Neural crest cell (in vitro differentiated cells): Measurements from ENCODE around the gene PFAS. TPM values are rescaled to one million over a fixed set of nuclear protein-coding genes. Genes with fewer than 3 reads are reported as not detected.

Experiments used
- DNase-seq: peaks from one replicate; pipeline ENCODE4 v3.0.0; 2021; ENCODE audit warnings: low read depth, mixed read lengths, low spot score
- H3K27ac Mint-ChIP-seq: one replicate; pipeline ENCODE4 v1.8.0; 2021; ENCODE audit warnings: mild to moderate bottlenecking, mixed read lengths; ENCODE audit not compliant: unreplicated experiment
- H3K27me3 Mint-ChIP-seq: 2 replicates; pipeline ENCODE4 v1.8.0; 2021; ENCODE audit warnings: low read depth, mild to moderate bottlenecking, mixed read lengths
- H3K36me3 Mint-ChIP-seq: 2 replicates; pipeline ENCODE4 v1.8.0; 2021; ENCODE audit warnings: low read depth, mild to moderate bottlenecking, mixed read lengths
- H3K4me1 Mint-ChIP-seq: 2 replicates; pipeline ENCODE4 v1.8.0; 2021; ENCODE audit warnings: mixed read lengths
- H3K4me3 Mint-ChIP-seq: one replicate; pipeline ENCODE4 v1.8.0; 2021; ENCODE audit warnings: mild to moderate bottlenecking, mixed read lengths
- H3K9me3 Mint-ChIP-seq: 2 replicates; pipeline ENCODE4 v1.8.0; 2021; ENCODE audit warnings: mixed read lengths
- total RNA-seq: library from RNA; stranded (reverse); gene quantifications from 2 replicates; pipeline ENCODE4 v1.2.1, GENCODE V29; 2021
- TF ChIP-seq, protein P1 (sequence below): fragments of 200-600 bp; sonication (generic); conservative IDR thresholded peaks from 2 replicates; pipeline ENCODE4 v1.5.0; 2021; ENCODE audit warnings: antibody characterized with exemption, mild to moderate bottlenecking

The PFAS gene
- total RNA-seq, 1 donor from 2014 or later: 201 TPM

DNA sequence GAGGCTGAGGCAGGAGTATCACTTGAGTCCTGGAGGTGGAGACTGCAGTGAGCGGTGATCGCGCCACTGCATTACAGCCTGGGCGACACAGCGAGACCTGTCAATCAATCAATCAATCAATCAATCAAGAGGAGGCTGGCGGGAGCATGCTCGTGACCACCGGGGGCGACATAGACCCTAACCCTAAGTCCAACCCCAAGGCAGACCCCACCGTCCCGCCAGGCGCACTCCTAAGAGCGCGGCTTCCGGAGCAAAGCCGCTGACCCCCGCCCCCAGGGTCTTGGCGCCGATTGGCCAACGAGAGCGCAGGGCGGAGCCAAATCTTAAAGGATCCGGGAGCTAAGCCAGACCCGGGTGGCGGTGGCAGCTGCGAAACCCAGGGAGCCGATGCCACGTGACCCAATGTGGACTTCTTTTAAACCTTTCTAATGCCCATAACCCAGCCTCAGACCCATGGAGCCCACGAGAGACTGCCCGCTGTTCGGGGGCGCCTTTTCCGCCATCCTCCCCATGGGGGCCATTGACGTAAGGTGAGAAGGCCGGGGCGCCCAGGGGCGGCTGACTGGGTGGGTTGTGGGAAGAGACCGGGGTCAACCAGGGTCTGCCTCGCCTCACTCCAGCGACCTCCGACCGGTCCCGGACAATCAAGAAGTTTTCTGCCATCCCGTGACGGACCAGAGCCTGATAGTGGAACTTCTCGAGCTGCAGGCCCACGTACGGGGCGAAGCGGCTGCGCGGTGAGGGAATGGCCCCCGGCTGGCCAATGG, 39.4 kb downstream of the PFAS start, which contains the start of gene RANGRF:
TSS of gene RANGRF (plus strand) at position 335 of the 767 bp plus-strand sequence. CDS start at position 454, 119 bp downstream.
- no peaks in the 10 kb centered on the region for H3K27me3 Mint-ChIP-seq
- no peaks in the 10 kb centered on the region for H3K9me3 Mint-ChIP-seq
- TF ChIP-seq, protein P1, sequence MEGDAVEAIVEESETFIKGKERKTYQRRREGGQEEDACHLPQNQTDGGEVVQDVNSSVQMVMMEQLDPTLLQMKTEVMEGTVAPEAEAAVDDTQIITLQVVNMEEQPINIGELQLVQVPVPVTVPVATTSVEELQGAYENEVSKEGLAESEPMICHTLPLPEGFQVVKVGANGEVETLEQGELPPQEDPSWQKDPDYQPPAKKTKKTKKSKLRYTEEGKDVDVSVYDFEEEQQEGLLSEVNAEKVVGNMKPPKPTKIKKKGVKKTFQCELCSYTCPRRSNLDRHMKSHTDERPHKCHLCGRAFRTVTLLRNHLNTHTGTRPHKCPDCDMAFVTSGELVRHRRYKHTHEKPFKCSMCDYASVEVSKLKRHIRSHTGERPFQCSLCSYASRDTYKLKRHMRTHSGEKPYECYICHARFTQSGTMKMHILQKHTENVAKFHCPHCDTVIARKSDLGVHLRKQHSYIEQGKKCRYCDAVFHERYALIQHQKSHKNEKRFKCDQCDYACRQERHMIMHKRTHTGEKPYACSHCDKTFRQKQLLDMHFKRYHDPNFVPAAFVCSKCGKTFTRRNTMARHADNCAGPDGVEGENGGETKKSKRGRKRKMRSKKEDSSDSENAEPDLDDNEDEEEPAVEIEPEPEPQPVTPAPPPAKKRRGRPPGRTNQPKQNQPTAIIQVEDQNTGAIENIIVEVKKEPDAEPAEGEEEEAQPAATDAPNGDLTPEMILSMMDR: no peak
- peak within 1 kb of the TSS; percentile 98 for H3K27ac Mint-ChIP-seq
- peaks cover 46% of the 10 kb centered on the region for H3K4me1 Mint-ChIP-seq
- DNase-seq: peak; percentile 81
- peaks cover 3% of the 10 kb centered on the region for H3K36me3 Mint-ChIP-seq
- H3K4me3 Mint-ChIP-seq: peak within 1 kb of the TSS; percentile 99

DNA sequence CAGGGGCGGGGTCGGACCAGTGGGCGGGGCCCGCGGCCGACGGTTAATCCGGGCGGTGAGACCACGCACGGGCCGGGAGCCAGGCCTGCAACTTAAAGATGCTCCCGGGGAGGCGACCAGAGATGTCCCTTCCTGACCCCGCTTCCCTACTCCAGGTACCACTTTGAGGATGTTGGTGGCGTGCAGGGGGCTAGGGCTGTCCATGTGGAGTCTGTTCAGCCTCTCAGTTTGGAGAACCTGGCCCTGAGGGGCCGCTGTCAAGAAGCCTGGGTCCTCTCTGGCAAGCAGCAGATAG, 40.0 kb downstream of the PFAS start:
- Mint-ChIP-seq H3K27me3 (no peaks in the 10 kb centered on the region), H3K36me3 (peaks cover 3% of the 10 kb centered on the region), H3K4me3 (peak overlapping the region; percentile 99), H3K27ac (no peak overlapping the region), H3K9me3 (no peaks in the 10 kb centered on the region), H3K4me1 (peaks cover 46% of the 10 kb centered on the region)
- TF ChIP-seq, protein P1: no peak
- peak; percentile 75 for DNase-seq

DNA sequence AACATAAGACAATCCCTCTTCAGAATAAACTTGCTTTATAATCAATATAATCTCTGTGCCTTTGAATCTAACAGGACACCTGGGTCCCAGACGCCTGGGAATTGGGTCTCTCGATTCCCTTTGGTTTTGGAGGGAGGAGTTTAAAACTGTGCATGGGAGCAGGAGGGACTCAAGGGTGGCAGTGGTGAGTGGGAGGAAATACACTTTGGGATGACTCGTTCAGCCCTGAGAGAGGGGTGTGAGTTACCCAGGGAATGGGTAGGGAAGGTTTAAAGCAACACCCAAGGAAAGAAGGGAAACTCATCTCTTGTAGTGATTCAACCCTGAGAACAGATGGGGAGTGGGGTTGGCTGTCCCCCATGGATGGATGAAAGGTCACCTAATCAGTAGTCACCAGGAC, 41.0 kb downstream of the PFAS start:
- Mint-ChIP-seq H3K4me3 (peak overlapping the region; percentile 99), H3K9me3 (no peaks in the 10 kb centered on the region), H3K36me3 (peaks cover 3% of the 10 kb centered on the region), H3K27me3 (no peaks in the 10 kb centered on the region), H3K27ac (no peak overlapping the region), H3K4me1 (peaks cover 52% of the 10 kb centered on the region)
- no peak for DNase-seq
- TF ChIP-seq, protein P1: no peak

DNA sequence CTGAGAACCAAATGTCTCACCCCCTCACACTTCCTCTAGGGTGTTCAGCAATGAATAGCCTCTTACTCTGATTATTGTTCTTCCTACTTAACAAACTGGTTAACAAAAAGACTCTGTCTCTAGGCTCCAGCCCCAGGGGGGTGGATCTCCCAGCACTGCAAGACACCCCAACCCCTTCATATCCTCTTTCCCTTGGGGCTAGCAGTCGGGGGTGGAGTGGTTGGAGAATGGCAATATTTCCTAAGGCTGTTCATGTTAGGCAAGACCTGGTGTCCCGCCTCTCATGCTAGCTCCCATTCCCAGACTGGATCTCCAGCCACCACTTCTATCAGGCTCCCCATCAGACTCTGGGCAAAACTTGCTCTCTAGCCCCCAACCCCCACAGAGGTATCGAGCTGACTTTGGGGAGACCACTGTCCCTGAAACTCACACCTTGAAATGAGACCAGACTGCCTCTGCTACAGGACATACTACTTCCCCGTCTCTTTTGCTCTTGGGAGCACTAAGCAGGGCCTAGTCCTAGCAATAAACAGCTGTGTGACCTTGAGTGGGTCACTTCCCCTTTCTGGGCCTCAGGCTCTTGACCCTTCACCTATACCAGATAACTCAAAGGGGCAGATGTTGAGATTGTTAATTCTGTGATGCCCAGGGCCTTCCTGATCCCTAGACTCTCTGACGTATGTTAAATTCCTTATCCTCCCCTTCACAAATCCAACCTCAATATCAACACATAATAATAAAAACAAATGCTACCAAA, 43.7 kb downstream of the PFAS start:
- Mint-ChIP-seq H3K9me3 (no peaks in the 10 kb centered on the region), H3K36me3 (peaks cover 3% of the 10 kb centered on the region), H3K4me3 (peak overlapping the region; percentile 65), H3K4me1 (peaks cover 55% of the 10 kb centered on the region), H3K27ac (no peak overlapping the region), H3K27me3 (no peaks in the 10 kb centered on the region)
- TF ChIP-seq, protein P1: no peak
- no peak for DNase-seq

DNA sequence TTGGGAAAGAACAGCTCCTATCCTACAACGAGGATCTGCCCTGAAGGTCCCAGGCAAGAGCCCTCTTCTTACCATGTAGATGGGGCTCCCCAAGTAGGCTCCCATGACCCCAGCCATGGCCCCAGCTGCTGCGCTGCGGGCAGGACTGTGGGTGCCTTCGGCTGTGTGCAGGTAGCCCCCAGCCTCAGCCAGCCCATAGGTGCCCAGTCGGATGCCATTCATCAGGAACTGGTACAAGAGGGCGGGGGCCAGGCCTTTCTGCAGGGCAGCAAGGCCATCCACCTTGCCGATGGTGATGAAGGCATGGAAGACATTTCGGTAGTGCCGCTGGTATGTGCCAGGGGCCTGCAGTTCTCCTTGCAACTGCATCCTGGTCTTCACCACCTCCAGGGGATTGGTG, 45.3 kb downstream of the PFAS start:
- H3K4me3 Mint-ChIP-seq: peak overlapping the region; percentile 92
- H3K4me1 Mint-ChIP-seq: peaks cover 42% of the 10 kb centered on the region
- TF ChIP-seq, protein P1: no peak
- peak overlapping the region; percentile 86 for H3K27ac Mint-ChIP-seq
- no peak for DNase-seq
- no peaks in the 10 kb centered on the region for H3K27me3 Mint-ChIP-seq
- H3K9me3 Mint-ChIP-seq: no peaks in the 10 kb centered on the region
- H3K36me3 Mint-ChIP-seq: peaks cover 3% of the 10 kb centered on the region
